ENCODE results near the gene ARHGAP29. TPM values are rescaled to one million over a fixed set of nuclear protein-coding genes. Genes with fewer than 3 reads are reported as not detected.
A peak's percentile ranks its signal among the peaks of the same experiment; 100 is the strongest.

ARHGAP29 gene
- total RNA-seq: 25.9 TPM
- long read RNA-seq, full-length matches to known transcripts: 9 of 48 reads
- long read RNA-seq, partial matches to known transcripts: 28 of 48 reads
- long read RNA-seq, other reads (novel, unspliced or antisense): 11 of 48 reads

- intact Hi-C loops (cut with micrococcal nuclease): no loop called here
- peak; percentile 92 for DNase-seq
- peak; percentile 96 for ATAC-seq
These were observed at the start of gene ARHGAP29 for GRCh38 chr1:94237291-94238226. TSS of gene ARHGAP29 (minus strand) at chr1:94237584. CDS start at chr1:94231611, 5,973 bp downstream.

DNA sequence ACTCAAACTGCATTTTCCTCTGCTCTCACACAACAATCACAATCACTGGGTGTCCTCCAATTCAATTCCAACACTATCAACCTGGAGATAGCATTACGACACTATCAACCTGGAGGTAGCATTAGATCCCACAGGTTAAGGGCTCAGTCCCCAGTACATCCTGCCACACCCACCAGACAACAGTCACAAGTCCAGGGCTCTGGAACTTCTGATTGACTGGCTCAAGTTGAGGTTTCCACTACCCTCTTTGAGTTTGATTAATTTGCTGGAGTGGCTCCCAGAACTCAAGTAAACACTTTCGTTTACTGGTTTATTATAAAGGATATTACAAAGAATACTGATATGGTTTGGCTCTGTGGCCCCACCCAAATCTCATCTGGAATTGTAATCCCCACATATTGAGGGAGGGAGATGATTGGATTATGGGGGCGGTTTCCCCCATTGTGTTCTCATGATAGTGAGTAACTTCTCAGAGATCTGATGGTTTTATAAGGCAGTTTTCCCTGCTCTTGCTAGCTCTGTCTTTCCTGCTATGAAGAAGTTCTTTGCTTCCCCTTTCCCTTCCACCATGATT is 49.6 kb upstream of the ARHGAP29 start:
- intact Hi-C loops (cut with micrococcal nuclease): no loop called here
- no peak for DNase-seq
- peak; percentile 50 for ATAC-seq

- ATAC-seq: no peak
- no peak for DNase-seq
- intact Hi-C loops (cut with micrococcal nuclease): no loop called here
These were observed 47.8 kb upstream of the ARHGAP29 start for GRCh38 chr1:94285031-94285654.

- intact Hi-C loops (cut with micrococcal nuclease): no loop called here
- ATAC-seq (no peak), DNase-seq (no peak)
These were observed 47.1 kb upstream of the ARHGAP29 start for GRCh38 chr1:94284476-94284875.

GRCh38 chr1:94283462-94283861 is 46.1 kb upstream of the ARHGAP29 start:
- DNase-seq: no peak
- intact Hi-C loops (cut with micrococcal nuclease): no loop called here
- ATAC-seq: no peak

GRCh38 chr1:94282143-94282711 is 44.8 kb upstream of the ARHGAP29 start:
- intact Hi-C loops (cut with micrococcal nuclease): no loop called here
- no peak for ATAC-seq
- DNase-seq: no peak

- peak; percentile 85 for ATAC-seq
- intact Hi-C loops (cut with micrococcal nuclease): no loop called here
- DNase-seq: no peak
These were observed 44.2 kb upstream of the ARHGAP29 start for GRCh38 chr1:94281361-94282142.

DNA sequence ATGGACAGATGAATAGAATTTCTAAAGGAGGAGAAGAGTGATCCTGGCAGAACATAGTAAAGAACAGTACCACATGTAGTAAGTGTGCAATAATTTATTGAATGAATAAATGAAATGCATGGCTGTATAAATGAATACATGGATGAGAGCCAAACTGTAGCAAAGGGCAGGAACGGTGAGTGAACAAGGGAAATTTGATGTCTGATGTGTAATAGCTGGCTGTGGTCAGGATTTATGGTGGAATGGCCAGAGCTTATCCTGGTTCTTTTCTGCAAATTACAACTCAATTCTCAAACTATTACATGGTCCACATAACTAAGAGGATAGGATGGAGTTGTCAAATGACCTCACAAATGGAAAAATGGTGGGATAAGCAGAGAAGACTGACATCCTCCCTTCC is 43.2 kb upstream of the ARHGAP29 start:
- intact Hi-C loops (cut with micrococcal nuclease): no loop called here
- no peak for DNase-seq
- no peak for ATAC-seq

- intact Hi-C loops (cut with micrococcal nuclease): no loop called here
- ATAC-seq: no peak
- no peak for DNase-seq
These were observed 42.1 kb upstream of the ARHGAP29 start for GRCh38 chr1:94279462-94279861.

DNA sequence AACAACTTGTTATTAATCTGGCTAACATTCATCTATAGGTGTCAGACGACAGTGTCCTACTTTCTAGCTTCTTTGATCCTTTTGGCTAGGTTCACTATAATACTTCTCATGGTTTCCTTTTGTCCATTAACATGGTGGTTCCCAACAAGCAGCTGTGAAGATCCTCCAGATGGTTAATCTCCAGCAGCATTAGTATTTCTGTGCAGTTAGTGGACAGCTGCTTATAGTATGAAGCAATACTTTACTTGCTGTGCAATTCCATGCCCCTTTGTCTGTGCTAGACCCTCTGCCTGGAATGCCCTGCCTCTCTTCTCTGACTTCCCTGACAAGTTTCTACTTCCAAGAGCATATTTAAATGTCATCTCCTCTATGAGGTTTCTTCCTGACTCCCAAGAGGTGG is 41.7 kb upstream of the ARHGAP29 start:
- DNase-seq (no peak), ATAC-seq (no peak)
- intact Hi-C loops (cut with micrococcal nuclease): no loop called here

DNA sequence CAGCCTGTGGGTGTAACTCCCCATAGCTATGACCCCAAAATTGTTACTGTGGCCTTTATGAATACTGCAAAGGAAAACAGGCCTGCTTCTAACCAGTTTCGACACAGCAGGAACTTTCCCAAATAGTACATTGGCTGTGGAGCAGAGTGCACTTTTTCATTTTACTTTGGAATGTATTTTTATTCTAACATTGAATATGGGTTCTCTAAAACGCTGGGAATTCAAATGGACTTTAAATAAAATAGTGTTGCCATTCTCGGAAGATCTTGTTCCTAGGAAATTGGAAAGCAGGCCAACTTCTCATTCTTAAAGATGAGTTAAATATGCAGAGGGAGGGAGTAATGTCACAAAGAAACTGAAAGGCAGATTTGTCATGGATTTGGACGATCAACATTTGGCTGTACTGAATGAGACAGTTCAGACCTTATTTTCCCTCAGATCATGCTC is 39.6 kb upstream of the ARHGAP29 start:
- ATAC-seq: peak; percentile 61
- intact Hi-C loops (cut with micrococcal nuclease): no loop called here

DNA sequence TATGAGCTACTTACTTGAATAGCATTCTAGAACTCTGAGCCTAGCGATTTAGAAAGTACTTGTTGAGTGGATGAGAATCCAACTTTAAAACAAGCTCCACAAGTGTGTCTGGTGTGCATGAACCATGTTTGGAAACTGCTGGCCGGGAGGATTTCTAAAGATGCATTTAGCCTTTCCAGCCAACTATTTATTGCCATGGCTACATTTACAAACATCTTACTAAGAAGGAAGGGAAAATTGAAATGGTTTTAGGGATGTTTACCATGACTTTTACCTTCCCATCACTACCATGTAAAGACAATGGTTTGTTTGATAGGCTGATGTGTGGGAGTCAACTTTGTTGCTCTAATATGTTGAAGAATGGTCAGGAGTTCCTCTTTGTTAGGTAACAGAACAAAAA is 37.7 kb upstream of the ARHGAP29 start:
- intact Hi-C loops (cut with micrococcal nuclease): no loop called here
- DNase-seq (no peak), ATAC-seq (no peak)

More for the DNA sequence above, 39.6 kb upstream of the ARHGAP29 start:
- DNase-seq: no peak

DNA sequence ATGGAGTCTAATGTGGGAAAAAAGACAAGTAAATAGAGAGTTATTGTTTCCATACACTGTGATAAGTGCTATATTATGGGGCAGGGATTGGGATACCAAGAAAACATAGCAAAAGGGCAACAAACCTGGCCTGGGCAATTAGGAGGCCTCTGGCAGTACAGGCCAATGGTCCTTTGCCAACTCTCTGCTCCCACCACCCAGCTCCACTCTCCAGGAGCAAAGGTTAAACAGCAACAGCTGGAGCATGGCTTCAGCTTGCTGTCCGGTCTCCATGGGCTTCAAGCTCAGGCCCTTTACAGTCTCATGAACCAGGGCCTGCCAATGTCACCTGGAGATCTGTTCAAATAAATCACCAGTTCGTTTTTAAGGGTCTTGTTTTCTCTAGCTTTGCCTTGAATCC is 37.2 kb upstream of the ARHGAP29 start:
- no peak for ATAC-seq
- intact Hi-C loops (cut with micrococcal nuclease): no loop called here
- no peak for DNase-seq

GRCh38 chr1:94273111-94273510 is 35.7 kb upstream of the ARHGAP29 start:
- no peak for ATAC-seq
- intact Hi-C loops (cut with micrococcal nuclease): no loop called here

GRCh38 chr1:94272388-94272787 is 35.0 kb upstream of the ARHGAP29 start:
- intact Hi-C loops (cut with micrococcal nuclease): no loop called here
- ATAC-seq (no peak), DNase-seq (no peak)

More at GRCh38 chr1:94273111-94273510, 35.7 kb upstream of the ARHGAP29 start:
- DNase-seq: no peak

GRCh38 chr1:94271373-94271772 is 34.0 kb upstream of the ARHGAP29 start:
- ATAC-seq (no peak), DNase-seq (no peak)
- intact Hi-C loops (cut with micrococcal nuclease): no loop called here

DNA sequence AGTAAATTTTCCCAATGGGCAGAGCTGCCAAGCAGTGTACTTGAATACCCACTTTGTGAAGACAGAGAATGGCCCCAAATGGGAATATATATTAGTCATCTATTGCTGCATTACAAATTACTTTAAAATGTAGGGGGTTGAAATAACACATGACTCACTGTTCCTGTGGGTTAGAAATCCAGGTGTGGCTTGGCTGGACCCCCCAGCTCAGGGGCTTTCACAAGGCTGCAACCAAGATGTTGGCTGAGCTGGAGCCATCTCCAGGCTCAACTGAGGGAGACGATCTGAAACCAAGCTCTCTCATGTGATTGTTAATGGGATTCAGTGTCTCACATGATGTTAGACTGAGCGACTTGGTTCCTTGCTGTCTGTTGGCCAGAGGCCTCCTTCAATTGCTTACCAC is 33.4 kb upstream of the ARHGAP29 start:
- DNase-seq (no peak), ATAC-seq (no peak)
- intact Hi-C loops (cut with micrococcal nuclease): no loop called here

GRCh38 chr1:94269921-94270320 is 32.5 kb upstream of the ARHGAP29 start:
- DNase-seq: no peak
- intact Hi-C loops (cut with micrococcal nuclease): no loop called here
- ATAC-seq: no peak

DNA sequence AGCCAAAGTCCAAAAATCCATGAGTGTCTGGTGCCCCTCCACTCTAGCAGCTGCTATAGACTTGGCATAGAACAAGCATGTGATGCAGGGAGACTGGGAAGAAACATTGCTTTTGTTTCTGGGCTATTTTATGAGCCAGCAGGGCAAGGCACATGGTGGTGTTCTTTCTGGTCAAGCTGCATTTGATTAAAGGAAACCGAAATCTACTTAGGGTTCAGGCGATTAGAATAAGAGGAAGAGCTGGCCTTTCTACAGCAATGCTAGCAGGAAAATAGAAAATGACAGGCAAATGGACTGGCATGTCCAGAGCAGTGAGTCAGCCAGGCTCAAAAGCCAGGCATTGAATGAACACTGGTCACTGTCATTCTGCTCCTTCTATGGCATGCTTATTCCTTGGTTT is 28.5 kb upstream of the ARHGAP29 start:
- DNase-seq (no peak), ATAC-seq (no peak)
- intact Hi-C loops (cut with micrococcal nuclease): no loop called here
